HepG2 (cell line): Measurements from ENCODE around the gene FIZ1. TPM values are rescaled to one million over a fixed set of nuclear protein-coding genes. Genes with fewer than 3 reads are reported as not detected.

Source experiments
- ADNP ChIP-seq: sonication (generic); formaldehyde crosslinking; IDR thresholded peaks from 2 replicates; pipeline ENCODE4 v1.4.0; 2020; ENCODE audit warnings: missing genetic modification reagents
- AKAP8 ChIP-seq: sonication (generic); formaldehyde crosslinking; IDR thresholded peaks from 2 replicates; pipeline ENCODE4 v1.5.1; 2020; ENCODE audit warnings: mild to moderate bottlenecking, missing genetic modification reagents
- CHCHD3 ChIP-seq: sonication (generic); formaldehyde crosslinking; IDR thresholded peaks from 2 replicates; pipeline ENCODE4 v1.8.0; 2022; ENCODE audit warnings: mild to moderate bottlenecking, missing genetic modification reagents, moderate library complexity
- CREB1 ChIP-seq, 2 experiments: fragments of 450-650 bp in 1 of 2; IDR thresholded peaks; 2 replicates each; pipeline ENCODE4 v1.6.1; 2016 to 2017; ENCODE audit warnings: control low read depth in 1 of 2, mild to moderate bottlenecking in 1 of 2, missing compliant biosample characterization in 1 of 2, missing genetic modification characterization in 1 of 2
- DMAP1 ChIP-seq: IDR thresholded peaks from 2 replicates; pipeline ENCODE4 v1.6.1; 2016
- ERF ChIP-seq: IDR thresholded peaks from 2 replicates; pipeline ENCODE4 v1.6.1; 2018; ENCODE audit warnings: missing biosample characterization, missing genetic modification reagents
- EZH2 ChIP-seq: conservative IDR thresholded peaks from 2 replicates; pipeline ENCODE4 v1.6.1; 2012; ENCODE audit warnings: mild to moderate bottlenecking, low read depth, low read length, moderate library complexity
- FIP1L1 ChIP-seq: fragments of 200-400 bp; formaldehyde crosslinking; IDR thresholded peaks from 2 replicates; pipeline ENCODE4 v1.6.1; 2018; ENCODE audit warnings: low read depth, mild to moderate bottlenecking, low read length, moderate library complexity, borderline replicate concordance; ENCODE audit not compliant: insufficient read depth
- POLR2A ChIP-seq, 2 experiments: IDR thresholded peaks; 2 replicates each; pipeline ENCODE4 v1.6.1; 2011; ENCODE audit warnings: low read depth in 2 of 2, low read length in 2 of 2, mild to moderate bottlenecking in 1 of 2, moderate library complexity in 1 of 2; ENCODE audit not compliant: insufficient read depth in 1 of 2
- POLR2AphosphoS5 ChIP-seq: IDR thresholded peaks from 2 replicates; pipeline ENCODE4 v1.6.1; 2012; ENCODE audit warnings: low read depth, low read length
- SMAD9 ChIP-seq: sonication (generic); formaldehyde crosslinking; IDR thresholded peaks from 2 replicates; pipeline ENCODE4 v1.5.1; 2020; ENCODE audit warnings: mild to moderate bottlenecking, missing genetic modification reagents
- TCF12 ChIP-seq, 2 experiments: fragments of 450-650 bp in 1 of 2; sonication (generic) in 1 of 2; formaldehyde crosslinking in 1 of 2; IDR thresholded peaks; 2 replicates each; pipeline versions ENCODE4 v1.6.1 to v1.8.0; 2017 to 2022; ENCODE audit warnings: antibody characterized with exemption in 1 of 2, mild to moderate bottlenecking in 1 of 2, missing genetic modification reagents in 1 of 2, moderate library complexity in 1 of 2
- THAP11 ChIP-seq: IDR thresholded peaks from 2 replicates; pipeline ENCODE4 v1.6.1; 2016; ENCODE audit warnings: missing biosample characterization, missing genetic modification reagents
- TRIM24 ChIP-seq: sonication (generic); formaldehyde crosslinking; IDR thresholded peaks from 2 replicates; pipeline ENCODE4 v1.8.0; 2022; ENCODE audit warnings: mild to moderate bottlenecking, missing genetic modification reagents
- ZFP90 ChIP-seq: sonication (generic); formaldehyde crosslinking; IDR thresholded peaks from 2 replicates; pipeline ENCODE4 v1.8.0; 2022; ENCODE audit warnings: missing genetic modification reagents, mild to moderate bottlenecking, inconsistent platforms, borderline replicate concordance
- ZNF451 ChIP-seq: sonication (generic); formaldehyde crosslinking; IDR thresholded peaks from 2 replicates; pipeline ENCODE4 v1.5.0; 2020; ENCODE audit warnings: mild to moderate bottlenecking, missing genetic modification reagents
- ZNF484 ChIP-seq: sonication (generic); formaldehyde crosslinking; IDR thresholded peaks from 2 replicates; pipeline ENCODE4 v1.5.1; 2020; ENCODE audit warnings: mild to moderate bottlenecking, low read depth, missing genetic modification reagents, borderline replicate concordance
- ZNF564 ChIP-seq: sonication (generic); formaldehyde crosslinking; IDR thresholded peaks from 2 replicates; pipeline ENCODE4 v1.8.1; 2023; ENCODE audit warnings: mild to moderate bottlenecking, missing genetic modification reagents
- ZNF782 ChIP-seq: sonication (generic); formaldehyde crosslinking; IDR thresholded peaks from 2 replicates; pipeline ENCODE4 v1.4.0; 2020; ENCODE audit warnings: missing genetic modification reagents, mild to moderate bottlenecking, borderline replicate concordance
- ZNF792 ChIP-seq: IDR thresholded peaks from 2 replicates; pipeline ENCODE4 v1.6.1; 2016
- polyA plus RNA-seq, 8 experiments: library from polyadenylated mRNA; depleted of rRNA in 3 of 8; stranded (reverse) in 7 of 8; unstranded in 1 of 8; fragments of >200 nt; fragmentation: Illumina TruSeq in 4 of 8; extraction: Trizol in 4 of 8; gene quantifications; 2 replicates each; pipeline versions ENCODE4 v1.2.1 to v1.2.3, GENCODE V29; 2011 to 2016; ENCODE audit warnings: low read depth in 4 of 8, missing spikeins in 1 of 8, mixed read lengths in 1 of 8; ENCODE audit not compliant: insufficient read depth in 1 of 8
- total RNA-seq, 5 experiments: library from RNA; depleted of rRNA; stranded (reverse); fragments of >200 nt; fragmentation: Illumina TruSeq; extraction: Trizol; gene quantifications; 2 replicates each; pipeline ENCODE4 v1.2.3, GENCODE V29; 2016; ENCODE audit warnings: low read depth in 1 of 5
- TF ChIP-seq, protein P1 (sequence below): sonication (generic); formaldehyde crosslinking; IDR thresholded peaks from 2 replicates; pipeline ENCODE4 v1.8.0; 2022; ENCODE audit warnings: mild to moderate bottlenecking, missing genetic modification reagents
- TF ChIP-seq, protein P2 (sequence below): IDR thresholded peaks from 2 replicates; pipeline ENCODE4 v1.6.1; 2016
- TF ChIP-seq, protein P3 (sequence below): sonication (generic); formaldehyde crosslinking; IDR thresholded peaks from 2 replicates; pipeline ENCODE4 v1.8.0; 2022; ENCODE audit warnings: missing genetic modification reagents, mild to moderate bottlenecking, inconsistent platforms, borderline replicate concordance
- TF ChIP-seq, protein P4 (sequence below): sonication (generic); formaldehyde crosslinking; IDR thresholded peaks from 2 replicates; pipeline ENCODE4 v1.9.0; 2021; ENCODE audit warnings: missing genetic modification reagents, mild to moderate bottlenecking, borderline replicate concordance
- TF ChIP-seq, protein P5 (sequence below): sonication (generic); formaldehyde crosslinking; IDR thresholded peaks from 2 replicates; pipeline ENCODE4 v1.5.1; 2020; ENCODE audit warnings: missing genetic modification reagents, mild to moderate bottlenecking, borderline replicate concordance
- TF ChIP-seq, protein P6 (sequence below): sonication (generic); formaldehyde crosslinking; IDR thresholded peaks from 2 replicates; pipeline ENCODE4 v1.8.1; 2023; ENCODE audit warnings: mild to moderate bottlenecking, missing genetic modification reagents, borderline replicate concordance

FIZ1 gene
- total and polyA plus RNA-seq, 2 of the 13 experiments (the other 11 are each of a cell fraction or from before 2014, with no cell fraction given): 3.6 to 5.9 TPM

DNA sequence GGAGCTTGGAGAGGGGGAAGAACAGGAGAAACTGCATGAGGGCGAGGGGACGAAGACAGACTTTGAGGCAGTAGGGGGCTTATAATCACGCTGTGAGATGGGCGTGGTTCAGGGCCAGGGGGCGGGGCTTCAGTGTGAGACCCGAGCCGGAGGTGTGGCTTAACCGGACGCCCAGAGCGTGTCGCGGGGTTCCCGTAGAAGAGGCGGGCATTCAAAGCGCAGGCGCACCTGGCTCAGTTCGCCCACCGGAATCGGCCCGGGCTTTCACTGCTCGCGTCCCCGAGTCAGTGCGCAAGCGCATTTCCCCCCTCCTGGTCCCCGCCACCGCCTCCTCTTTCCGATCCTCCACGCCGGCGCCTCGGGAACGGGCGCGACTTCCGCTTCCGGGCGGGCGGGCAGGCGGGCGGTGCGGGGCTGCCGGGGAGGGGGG is 5.9 kb upstream of the FIZ1 start (continued):
- TF ChIP-seq ZFP90 (CRISPR knock-in tag): no peak
- TF ChIP-seq, protein P1, sequence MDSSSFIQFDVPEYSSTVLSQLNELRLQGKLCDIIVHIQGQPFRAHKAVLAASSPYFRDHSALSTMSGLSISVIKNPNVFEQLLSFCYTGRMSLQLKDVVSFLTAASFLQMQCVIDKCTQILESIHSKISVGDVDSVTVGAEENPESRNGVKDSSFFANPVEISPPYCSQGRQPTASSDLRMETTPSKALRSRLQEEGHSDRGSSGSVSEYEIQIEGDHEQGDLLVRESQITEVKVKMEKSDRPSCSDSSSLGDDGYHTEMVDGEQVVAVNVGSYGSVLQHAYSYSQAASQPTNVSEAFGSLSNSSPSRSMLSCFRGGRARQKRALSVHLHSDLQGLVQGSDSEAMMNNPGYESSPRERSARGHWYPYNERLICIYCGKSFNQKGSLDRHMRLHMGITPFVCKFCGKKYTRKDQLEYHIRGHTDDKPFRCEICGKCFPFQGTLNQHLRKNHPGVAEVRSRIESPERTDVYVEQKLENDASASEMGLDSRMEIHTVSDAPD (CRISPR knock-in tag): no peak
- TF ChIP-seq ADNP (CRISPR knock-in tag): no peak
- TF ChIP-seq, protein P2, sequence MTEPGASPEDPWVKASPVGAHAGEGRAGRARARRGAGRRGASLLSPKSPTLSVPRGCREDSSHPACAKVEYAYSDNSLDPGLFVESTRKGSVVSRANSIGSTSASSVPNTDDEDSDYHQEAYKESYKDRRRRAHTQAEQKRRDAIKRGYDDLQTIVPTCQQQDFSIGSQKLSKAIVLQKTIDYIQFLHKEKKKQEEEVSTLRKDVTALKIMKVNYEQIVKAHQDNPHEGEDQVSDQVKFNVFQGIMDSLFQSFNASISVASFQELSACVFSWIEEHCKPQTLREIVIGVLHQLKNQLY: no peak
- TF ChIP-seq, protein P3, sequence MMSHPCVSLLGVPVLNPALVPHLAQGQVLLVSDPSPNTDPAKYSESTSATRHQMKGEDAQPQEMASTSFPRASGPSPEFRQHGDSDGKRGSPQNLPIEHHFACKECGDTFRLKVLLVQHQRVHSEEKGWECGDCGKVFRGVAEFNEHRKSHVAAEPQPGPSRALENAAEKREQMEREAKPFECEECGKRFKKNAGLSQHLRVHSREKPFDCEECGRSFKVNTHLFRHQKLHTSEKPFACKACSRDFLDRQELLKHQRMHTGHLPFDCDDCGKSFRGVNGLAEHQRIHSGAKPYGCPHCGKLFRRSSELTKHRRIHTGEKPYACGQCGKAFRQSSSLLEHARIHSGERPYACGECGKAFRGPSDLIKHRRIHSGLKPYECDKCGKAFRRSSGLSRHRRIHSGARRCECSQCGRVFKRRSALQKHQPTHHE (CRISPR knock-in tag): no peak
- 0 out of 2 replicates have a peak, but pooled peaks have one; percentile 21 for TF ChIP-seq ERF
- TF ChIP-seq, protein P4, sequence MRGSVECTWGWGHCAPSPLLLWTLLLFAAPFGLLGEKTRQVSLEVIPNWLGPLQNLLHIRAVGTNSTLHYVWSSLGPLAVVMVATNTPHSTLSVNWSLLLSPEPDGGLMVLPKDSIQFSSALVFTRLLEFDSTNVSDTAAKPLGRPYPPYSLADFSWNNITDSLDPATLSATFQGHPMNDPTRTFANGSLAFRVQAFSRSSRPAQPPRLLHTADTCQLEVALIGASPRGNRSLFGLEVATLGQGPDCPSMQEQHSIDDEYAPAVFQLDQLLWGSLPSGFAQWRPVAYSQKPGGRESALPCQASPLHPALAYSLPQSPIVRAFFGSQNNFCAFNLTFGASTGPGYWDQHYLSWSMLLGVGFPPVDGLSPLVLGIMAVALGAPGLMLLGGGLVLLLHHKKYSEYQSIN: no peak
- peak; percentile 64 for TF ChIP-seq POLR2AphosphoS5
- no peak for TF ChIP-seq CHCHD3 (CRISPR knock-in tag)
- peak; percentile 81 for TF ChIP-seq AKAP8 (CRISPR knock-in tag)
- TF ChIP-seq ZNF782: no peak
- no peak for TF ChIP-seq EZH2
- TF ChIP-seq ZNF792 (CRISPR knock-in tag): no peak
- no peak for TF ChIP-seq ZNF484
- TF ChIP-seq, protein P5, sequence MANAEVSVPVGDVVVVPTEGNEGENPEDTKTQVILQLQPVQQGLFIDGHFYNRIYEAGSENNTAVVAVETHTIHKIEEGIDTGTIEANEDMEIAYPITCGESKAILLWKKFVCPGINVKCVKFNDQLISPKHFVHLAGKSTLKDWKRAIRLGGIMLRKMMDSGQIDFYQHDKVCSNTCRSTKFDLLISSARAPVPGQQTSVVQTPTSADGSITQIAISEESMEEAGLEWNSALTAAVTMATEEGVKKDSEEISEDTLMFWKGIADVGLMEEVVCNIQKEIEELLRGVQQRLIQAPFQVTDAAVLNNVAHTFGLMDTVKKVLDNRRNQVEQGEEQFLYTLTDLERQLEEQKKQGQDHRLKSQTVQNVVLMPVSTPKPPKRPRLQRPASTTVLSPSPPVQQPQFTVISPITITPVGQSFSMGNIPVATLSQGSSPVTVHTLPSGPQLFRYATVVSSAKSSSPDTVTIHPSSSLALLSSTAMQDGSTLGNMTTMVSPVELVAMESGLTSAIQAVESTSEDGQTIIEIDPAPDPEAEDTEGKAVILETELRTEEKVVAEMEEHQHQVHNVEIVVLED (CRISPR knock-in tag): peak; percentile 54; the same call in 1 of the 2 replicates
- peak; percentile 35; the same call in 1 of the 2 replicates for TF ChIP-seq DMAP1
- no peak for TF ChIP-seq SMAD9
- peak; percentile 66 to 72; a peak in 3 of 4 replicates for TF ChIP-seq POLR2A (IDR thresholded peaks at IDR 0.05; ENCODE audit: insufficient read depth in 1 of 2, low read depth in 2 of 2, low read length in 2 of 2)
- TF ChIP-seq, protein P6, sequence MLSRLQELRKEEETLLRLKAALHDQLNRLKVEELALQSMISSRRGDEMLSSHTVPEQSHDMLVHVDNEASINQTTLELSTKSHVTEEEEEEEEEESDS (CRISPR knock-in tag): no peak
- TF ChIP-seq THAP11 (CRISPR knock-in tag): peak; percentile 86
- 0 out of 2 replicates have a peak, but pooled peaks have one; percentile 14 for TF ChIP-seq CREB1 (IDR thresholded peaks at IDR 0.05)
- TF ChIP-seq CREB1 (CRISPR knock-in tag; IDR thresholded peaks at IDR 0.05): no peak
- no peak for TF ChIP-seq FIP1L1
- TF ChIP-seq TRIM24 (CRISPR knock-in tag): no peak
- TF ChIP-seq ZNF451 (CRISPR knock-in tag): no peak
- no peak for TF ChIP-seq ZNF564 (CRISPR knock-in tag)
- no peak for TF ChIP-seq TCF12 (IDR thresholded peaks at IDR 0.05)
- TF ChIP-seq TCF12 (CRISPR knock-in tag; IDR thresholded peaks at IDR 0.05): no peak
